Islet precursor cell (in vitro differentiated cells): Measurements from ENCODE around the gene SERAC1.

Experiments used
- DNase-seq: peaks from one replicate; pipeline ENCODE4 v3.0.0-alpha.2; 2018

Gene SERAC1

DNA sequence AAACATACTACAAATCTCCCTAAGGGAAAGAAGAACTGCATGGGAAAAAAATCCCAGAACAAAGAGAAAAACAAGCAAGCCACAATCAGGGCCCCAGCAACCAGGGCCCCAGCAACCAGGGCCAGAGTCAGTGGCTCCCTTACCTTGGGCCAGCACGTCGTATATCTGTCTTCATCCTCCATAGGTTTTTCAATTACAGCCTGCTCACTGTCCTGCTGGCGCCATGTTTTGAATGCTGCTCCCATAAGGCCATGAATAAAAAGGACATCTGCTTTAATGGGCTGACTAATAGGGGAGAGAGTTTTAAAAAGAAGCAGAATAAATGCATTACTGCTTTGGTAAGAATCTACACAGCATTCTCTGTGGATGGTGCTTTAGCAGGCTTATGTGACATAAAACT is 49.2 kb downstream of the SERAC1 start:
- DNase-seq = no peak

DNA sequence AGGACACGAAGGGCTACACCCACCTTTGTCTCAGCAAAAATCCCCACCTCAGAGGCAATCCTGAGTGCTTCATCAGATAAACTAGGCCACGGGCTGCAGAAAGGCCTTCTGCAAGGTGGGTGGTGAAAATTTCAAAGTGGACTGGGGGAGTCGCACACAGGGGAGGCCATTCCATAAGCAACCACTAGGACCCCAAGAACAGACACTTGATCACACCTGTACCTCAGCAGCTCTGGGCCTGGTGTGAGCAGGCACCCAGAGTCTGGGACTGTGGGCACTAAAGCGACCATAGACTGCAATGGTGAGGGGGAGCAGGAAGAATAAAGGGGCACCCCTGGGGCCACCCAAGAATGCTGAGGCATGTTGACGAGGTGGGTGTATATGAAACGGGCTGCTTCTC is 52.6 kb downstream of the SERAC1 start:
- DNase-seq = no peak

DNA sequence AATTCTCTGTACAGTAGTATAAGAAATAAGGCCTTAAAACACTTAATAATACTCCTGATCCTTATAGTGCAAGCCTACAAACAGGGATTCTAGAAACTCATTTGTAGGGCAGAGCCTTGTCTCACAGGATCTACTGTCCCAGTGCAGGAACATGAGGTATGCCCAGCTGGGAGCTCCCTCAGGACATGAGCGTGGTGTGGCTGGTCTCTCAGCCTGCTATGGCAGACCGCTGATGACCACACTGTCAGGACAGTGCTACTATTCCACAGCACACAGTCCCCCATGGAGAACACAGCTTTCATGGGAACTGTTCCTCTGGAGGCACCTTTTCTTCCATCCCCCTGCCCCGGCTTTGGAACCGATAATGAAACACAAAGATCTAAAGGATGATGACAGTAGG is 53.0 kb downstream of the SERAC1 start:
- no peak for DNase-seq

DNA sequence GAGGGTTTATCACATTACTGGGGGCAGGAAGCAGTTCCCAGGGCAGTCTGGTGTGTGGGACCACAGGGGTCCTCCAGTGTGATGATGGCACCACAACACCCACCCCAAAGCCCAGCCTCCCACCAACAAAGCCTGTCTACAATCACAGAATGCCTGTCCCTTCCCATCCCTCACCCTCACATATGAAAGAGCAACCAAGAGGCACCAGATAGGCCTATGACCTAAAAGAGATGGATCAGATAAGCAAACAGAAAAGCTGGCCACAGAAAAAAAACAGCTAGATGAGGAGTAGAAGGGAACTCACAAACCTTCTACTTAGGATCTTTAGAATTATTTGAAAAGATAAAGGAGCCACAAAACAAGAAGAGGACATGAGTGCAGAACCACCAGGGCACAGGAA is 54.3 kb downstream of the SERAC1 start:
- DNase-seq = no peak

DNA sequence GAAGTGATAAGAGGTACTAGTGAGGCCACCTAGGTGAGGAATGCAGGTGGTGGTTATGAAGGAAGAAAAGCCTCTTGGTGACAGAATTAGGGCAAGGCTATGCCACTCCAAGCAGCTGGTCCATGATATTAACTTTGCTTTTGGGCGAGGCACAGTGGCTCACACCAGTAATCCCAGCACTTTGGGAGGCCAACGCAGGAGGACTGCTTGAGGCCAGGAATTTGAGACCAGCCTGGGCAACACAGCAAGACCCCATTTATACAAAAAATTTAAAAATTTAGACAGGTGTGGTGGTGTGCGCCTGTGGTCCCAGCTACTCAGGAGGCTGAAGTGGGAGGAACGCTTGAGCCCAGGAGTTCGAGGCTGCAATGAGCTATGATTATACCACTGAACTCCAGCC is 56.1 kb downstream of the SERAC1 start:
- no peak for DNase-seq

DNA sequence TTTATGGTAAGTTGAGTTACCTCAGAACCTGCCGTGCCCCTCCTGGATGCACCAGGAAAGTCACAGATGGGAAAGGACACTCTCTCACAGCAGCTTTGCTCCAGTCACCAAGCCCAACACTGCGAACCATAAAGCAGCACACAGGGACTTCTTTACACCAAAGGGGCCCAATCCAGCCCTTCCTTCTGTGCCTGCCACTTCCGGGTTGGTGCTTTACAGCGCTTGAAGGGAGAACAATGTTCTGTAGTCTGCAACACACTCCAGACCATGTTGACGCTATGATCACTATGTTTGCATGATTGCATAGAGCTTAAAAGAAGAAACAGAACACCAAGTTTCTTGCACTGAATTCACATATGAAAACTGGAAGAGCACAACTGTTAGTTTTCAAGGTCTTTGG is 57.1 kb downstream of the SERAC1 start:
- no peak for DNase-seq

DNA sequence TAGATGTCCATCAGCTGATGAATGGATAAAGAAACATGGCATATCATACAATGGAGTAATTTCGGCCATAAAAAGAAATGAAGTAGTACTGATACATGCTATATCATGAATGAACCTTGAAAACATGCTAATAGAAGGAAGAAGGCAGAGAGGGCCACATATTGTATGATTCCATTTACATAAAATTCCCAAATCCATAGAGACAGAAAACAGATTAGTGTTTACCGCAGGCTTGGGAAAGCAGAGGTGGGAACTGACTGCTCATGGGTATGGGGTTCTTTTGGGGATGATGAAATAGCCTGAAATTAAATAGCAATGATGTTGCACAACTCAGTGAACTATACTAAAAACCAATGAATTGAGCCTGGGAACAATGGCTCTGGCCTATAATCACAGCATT is 58.3 kb downstream of the SERAC1 start:
- no peak for DNase-seq

DNA sequence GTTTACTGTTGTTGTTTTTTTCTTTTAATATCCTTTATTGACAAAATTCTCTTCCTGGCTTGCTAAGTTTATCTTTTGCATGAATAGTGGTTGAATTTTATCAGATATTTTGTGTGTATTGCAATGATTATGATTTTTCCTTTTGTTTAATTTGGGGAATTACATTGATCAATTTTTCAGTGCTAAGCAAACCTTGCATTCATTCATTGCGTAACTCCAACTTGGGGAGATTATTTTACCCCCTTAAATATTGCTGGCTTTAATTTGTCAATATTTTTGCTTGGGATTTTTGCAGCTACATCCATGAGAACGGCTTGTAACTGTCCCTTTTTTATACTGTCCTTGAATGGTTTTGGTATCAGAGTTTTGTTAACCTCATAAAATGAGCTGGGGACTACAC is 63.4 kb downstream of the SERAC1 start:
- DNase-seq = no peak

DNA sequence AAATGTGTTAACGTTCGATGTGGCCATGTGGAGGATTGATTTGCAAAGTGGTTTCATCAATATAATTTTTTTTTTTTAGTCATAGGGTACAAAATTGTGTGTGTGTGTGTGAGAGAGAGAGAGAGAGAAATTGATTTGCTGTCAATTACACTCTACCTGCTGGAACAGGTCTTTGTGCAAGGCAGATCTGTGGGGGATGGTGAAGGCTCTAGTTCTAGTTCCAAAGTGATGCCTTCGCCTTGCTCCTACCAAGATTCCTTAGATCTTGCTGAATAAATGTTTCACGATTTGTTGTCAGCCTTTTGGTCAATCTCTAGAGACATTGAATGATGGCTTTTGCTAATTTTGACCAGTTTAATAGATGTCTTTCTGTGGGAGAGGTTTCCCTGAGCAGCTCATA is 64.8 kb downstream of the SERAC1 start:
- DNase-seq = no peak

DNA sequence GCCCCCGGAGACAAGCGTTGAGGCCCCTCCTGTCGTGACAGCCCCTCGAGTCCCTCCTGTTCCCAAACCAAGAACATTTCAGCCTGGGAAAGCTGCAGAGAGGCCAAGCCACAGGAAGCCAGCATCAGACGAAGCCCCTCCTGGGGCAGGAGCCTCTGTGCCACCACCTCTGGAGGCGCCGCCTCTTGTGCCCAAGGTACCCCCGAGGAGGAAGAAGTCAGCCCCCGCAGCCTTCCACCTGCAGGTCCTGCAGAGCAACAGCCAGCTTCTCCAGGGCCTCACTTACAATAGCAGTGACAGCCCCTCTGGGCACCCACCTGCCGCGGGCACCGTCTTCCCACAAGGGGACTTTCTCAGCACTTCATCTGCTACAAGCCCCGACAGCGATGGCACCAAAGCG is 72.4 kb downstream of the SERAC1 start:
- DNase-seq = no peak

DNA sequence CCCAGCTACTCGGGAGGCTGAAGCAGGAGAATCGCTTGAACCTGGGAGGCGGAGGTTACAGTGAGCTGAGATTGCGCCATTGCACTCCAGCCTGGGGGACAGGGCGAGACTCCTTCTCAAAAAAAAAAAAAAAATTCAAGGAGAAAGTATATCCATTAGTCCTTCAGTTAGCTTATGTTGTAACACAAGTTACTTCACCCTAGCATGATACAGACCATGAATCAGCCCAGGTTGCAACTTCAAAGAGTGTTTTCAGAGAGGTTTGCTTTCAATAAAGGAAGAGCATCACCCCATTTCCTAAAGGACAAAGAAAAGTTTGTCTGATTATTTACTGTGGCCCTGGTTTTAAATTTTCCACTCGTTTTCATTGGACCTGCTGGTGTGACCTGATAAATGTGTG is 73.0 kb downstream of the SERAC1 start:
- DNase-seq = no peak

DNA sequence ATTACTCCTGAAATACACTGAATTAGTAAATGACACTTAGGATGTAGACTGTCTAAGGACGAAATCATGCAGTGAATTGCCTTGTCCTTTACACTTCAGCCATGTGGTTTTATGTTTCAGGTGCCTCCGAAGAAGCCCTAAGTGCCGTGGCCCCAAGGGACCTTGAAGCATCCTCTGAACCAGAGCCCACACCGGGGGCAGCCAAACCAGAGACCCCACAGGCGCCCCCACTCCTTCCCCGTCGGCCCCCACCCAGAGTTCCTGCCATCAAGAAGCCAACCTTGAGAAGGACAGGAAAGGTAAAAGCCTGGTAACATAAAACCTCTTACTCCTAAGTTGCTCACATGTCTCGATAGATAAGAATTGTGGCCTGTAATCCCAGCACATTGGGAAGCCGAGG is 75.3 kb downstream of the SERAC1 start:
- no peak for DNase-seq

DNA sequence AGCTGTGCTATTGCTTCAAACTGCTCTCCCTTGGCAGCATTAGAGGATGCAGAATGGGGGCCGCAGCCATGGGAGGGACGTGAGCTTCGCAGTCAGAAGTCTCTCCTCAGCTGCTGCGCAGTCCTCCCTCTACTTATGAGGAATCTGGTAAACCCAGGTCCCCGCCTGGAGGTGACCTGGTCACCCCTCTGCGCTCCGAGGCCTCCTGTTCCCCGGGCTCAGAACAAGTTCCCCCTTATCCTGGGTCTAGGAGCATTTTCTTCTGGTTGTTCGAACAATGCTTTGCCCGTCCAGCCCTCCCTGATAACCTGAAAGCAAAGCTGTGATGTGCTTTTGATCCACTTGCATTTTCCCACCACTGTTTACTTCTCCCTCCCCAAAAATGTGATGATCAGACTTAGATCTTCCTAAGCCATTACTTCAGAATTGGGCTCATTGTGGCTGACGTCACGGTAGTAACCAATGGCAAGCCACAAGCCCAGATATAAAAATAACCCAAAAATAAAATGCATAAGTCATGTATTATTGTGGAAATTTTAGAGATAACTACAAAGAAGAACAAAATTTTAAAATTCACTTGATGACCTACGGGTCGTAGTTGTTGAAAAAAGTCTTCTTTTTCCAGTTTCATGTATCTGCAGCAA is 80.7 kb downstream of the SERAC1 start:
- DNase-seq = no peak

DNA sequence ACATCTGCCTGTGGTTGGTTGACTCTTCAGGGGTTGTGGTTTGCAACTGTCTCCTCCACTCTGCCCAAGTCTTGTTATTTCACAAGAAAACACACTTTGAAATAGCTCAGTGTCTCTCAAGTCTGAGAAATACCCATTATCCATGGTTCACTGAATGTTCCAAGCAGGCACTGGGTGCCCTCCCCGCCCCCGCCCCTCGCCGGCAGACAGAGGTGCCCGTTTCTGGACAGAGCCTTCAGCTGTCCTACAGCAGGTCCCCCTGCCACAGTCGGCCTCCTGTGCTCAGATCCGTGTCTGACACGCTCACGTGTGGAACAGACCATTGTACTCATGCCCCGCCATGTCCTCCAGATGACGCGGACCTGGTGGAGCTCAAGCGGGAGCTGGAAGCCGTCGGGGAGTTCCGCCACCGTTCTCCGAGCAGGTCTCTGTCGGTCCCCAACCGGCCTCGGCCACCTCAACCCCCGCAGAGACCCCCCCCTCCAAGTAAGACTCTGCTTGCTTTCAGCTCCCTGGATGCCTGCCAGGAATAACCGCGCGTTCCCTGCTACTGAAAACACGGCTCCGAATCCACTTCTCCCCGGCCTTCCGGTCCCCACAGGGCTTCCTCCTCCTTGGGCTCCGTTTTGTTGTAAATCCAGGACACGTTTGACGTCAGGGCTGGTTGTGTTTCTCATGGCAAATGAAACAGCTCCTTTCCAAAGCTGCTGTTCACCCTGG is 81.4 kb downstream of the SERAC1 start:
- no peak for DNase-seq

DNA sequence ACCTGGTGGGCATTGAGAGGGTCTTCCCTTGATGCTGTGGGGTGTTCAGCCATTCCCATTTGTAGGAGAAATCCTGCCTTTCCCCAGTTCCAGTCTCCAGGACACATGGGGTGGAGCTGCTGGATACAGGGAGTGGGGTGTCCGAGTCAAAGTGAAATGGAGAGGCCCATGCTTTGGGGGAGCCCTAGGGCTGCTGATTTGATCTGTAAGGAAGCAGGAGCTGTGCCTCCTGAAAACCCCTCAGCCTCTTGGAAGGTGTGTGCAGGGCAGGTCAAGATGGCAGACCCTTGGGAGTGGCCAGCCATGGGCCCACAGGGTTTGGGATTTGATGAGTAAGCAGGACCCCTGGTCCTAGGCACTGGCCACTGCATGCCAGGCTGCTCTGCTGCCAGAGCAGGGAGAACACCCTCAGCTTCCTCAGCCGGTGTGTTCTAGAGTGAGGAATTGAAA is 82.0 kb downstream of the SERAC1 start:
- no peak for DNase-seq

DNA sequence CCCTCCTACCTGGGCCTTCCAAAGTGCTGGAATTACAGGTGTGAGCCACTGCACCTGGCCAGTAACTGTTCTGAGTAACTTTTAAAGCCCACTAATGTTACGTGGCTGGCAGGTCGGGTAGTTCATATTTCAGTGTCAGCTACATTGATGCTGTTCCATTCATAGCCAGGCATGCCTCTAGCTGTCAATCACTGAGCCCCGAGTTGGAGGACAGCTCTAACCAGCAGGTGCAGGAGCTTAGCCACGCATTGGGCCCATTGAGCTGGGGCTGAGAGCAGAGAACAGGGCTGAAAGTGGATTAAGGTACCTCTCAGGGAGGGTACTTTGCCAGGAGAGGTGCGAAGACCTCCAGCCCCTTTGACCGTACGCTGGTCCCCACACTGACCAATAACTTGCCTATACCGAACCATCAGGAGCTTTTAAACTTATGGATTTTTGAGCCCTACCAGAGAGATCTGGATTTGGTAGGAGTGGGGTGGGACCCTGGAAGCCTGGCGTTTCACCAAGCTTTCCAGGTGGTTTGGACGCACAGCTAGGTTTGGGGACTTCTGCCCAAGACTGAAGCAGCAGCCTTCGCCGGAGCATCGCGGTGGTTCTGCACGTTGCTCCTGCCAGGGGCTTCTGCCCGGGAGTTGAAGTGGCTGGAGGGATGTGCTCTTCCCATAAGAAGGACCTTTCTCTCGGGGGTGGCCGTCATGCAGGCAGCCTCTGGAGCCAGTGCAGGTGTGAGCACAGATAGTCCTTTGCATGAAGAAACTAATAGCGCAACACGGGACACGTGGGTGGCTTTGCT is 82.6 kb downstream of the SERAC1 start:
- no peak for DNase-seq

DNA sequence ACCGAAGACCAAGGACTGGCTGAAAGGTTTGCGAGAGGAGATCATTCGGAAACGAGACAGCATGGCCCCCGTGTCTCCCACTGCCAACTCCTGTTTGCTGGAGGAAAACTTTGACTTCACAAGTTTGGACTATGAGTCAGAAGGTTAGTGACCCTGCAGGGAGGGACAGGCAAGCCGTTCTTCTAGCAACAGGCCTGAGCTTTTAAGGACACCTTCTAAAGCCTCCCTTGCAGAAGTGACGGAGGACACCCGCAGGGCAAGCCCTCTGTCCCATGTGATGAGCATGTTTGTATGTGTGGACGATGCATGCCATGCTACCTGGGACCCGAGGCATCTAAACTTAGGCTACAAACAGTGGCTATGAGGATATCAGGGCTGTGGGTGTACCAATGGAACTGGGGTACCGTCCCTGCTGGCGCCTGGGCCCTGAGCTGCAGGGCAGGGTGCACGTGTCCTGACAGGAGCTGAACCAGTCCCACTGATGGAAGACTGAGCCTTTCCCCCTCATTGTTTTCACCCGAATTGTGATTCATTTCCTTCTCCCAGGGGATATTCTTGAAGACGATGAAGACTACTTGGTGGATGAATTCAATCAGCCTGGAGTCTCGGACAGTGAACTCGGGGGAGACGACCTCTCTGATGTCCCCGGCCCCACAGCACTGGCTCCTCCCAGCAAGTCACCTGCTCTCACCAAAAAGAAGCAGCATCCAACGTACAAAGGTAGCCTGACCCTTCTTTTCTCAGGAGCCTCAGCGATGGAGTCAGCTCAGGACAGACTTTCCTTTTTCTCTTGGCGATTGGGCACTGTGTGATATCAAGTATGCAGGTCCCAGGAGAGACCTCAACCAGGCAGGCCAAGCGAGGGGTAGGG is 84.4 kb downstream of the SERAC1 start:
- DNase-seq = peak; percentile 52

DNA sequence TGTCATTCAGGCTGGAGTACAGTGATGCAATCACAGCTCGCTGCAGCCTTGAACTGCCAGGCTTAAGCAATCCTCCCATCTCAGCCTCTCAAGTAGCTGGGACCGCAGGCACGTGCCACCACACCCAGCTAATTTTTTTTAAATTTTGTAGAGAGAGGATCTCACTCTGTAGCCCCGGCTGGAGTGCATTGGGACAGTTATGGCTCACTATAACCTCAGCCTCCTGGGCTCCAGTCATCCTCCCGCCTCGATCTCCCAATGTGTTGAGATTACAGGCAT is 86.5 kb downstream of the SERAC1 start:
- DNase-seq = peak; percentile 43

DNA sequence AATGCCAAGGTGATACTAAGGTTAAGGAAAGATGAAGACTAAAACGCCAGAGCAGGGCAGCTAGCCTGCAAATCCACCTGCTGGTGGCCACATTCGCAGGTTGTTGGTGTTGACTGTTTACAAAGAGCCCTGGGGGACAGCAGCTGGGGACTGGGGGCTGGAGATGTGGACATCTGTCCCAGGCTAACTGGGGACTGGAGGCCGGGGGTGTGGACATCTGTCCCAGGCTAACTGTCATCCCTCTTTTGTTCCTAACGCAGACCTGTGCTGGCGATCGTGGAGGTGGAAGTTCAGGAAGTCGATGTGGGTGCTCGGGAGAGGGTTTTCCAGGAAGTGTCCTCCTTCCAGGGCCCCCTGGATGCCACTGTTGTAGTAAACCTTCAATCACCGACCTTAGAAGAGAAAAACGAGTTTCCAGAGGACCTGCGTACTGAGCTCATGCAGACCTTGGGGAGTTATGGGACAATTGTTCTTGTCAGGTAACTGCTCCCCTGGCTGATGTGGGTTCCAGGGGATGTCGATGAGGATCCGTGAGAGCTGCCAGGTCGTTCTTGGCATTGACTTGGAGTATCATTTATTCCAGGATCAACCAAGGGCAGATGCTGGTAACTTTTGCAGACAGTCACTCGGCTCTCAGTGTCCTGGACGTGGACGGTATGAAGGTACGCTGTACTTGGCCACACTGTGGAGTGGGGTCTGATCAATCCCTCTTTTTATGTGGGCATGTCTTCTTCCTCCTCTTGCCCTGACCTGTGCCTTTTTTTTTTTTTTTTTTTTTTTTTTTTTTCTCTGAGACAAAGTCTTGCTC is 87.0 kb downstream of the SERAC1 start:
- peak; percentile 29 for DNase-seq

DNA sequence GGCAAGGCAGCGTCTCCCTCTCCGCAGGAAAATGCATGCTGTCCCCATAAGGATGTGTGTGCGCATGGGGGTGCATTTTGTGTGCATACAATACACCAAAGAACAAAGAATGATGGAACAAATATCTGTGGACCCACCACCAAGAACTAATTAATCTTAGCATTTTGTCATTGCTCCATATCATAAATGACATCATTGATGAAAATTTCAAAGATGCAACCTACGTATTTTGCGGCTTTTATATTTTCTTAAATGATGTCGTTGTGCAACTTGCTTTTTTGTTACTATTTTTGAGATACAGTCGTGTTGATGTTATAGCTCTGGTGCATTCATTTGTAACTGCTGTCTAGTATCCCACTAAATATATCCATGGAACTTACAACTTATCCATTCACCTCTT is 89.7 kb downstream of the SERAC1 start:
- no peak for DNase-seq

DNA sequence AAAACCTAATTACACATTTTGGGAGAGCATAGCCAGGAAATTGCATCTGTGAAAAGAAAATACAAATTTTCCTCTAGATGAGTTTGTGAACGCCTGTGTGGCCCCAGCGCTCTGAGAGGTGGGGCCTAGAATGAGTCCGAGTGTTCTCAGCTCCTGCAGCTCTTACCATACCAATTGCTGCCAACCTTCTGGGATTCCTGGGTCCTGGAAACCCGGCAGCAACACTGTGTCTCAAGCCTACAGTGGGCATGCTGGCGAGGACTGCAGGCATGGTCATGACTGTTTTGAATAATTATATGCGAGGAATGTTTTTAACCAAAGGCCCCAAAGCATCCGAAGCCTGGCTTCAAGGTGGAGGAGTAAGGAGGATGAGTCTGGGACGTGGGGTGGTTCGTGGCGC is 90.4 kb downstream of the SERAC1 start:
- no peak for DNase-seq

DNA sequence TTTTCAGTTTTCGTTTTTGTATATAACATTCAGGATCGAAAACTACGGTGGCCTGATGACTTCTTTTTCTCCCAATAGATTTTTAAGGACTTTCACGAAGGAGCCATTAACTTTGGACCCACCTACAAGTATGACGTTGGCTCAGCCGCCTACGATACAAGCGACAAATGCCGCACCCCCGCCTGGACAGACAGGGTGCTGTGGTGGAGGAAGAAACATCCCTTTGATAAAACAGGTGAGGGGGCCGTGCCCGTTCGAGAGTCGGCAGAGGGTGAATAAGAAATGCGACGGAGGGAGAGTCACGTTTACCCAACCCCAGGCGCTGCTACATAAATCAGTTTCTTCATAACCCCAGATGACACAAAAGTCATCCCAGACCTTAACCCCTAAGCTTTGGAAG is 91.5 kb downstream of the SERAC1 start:
- no peak for DNase-seq

DNA sequence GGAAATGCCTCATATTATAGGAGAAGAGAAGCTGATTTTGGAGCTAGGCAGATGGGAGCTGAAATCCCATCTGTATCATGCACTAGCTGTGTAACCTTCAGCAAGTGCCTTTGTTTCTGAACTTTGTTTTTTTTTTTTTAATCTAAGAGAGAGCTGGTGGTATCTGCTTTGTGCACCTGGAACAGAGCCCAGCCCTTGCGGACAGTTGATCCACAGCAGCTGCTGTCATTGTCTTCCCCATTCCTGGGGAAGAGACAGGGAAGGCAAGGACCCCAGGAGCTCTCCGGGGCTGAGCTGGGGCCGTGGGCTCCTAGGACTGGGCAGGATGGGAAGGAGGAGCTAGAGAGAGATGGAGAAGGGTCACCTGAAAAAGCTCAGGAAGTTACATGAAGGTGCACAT is 94.3 kb downstream of the SERAC1 start:
- no peak for DNase-seq
